Cardiac septum (tissue), 1 donor: ENCODE measurements around the gene KRTAP5-2. TPM values are rescaled to one million over a fixed set of nuclear protein-coding genes. Genes with fewer than 3 reads are reported as not detected.
"Not testable (repeated sequence)": the region's sequence is repeated elsewhere in the genome, so short reads cannot be mapped to it uniquely, and the experiment has no call there.

Source experiments
- DNase-seq: peaks from one replicate; pipeline ENCODE4 v3.0.0-alpha.2; 2020; ENCODE audit warnings: low spot score
- intact Hi-C: fragments of 100-400 bp; cut with DNase I; formaldehyde crosslinking; loops from one replicate; pipeline ENCODE4 v1.14.0; 2022
- total RNA-seq: library from RNA; stranded (reverse); fragmentation: NEBNext Ultra II Directional; extraction: Animal tissue kit (Norgen Biotek cat#: 25700); gene quantifications from one replicate; pipeline ENCODE4 v1.2.1, GENCODE V29; 2021
- donor health status: DM: no; HTN: no; CAD: no.

Gene KRTAP5-2
- total RNA-seq, 1 donor from 2014 or later = not detected

DNA sequence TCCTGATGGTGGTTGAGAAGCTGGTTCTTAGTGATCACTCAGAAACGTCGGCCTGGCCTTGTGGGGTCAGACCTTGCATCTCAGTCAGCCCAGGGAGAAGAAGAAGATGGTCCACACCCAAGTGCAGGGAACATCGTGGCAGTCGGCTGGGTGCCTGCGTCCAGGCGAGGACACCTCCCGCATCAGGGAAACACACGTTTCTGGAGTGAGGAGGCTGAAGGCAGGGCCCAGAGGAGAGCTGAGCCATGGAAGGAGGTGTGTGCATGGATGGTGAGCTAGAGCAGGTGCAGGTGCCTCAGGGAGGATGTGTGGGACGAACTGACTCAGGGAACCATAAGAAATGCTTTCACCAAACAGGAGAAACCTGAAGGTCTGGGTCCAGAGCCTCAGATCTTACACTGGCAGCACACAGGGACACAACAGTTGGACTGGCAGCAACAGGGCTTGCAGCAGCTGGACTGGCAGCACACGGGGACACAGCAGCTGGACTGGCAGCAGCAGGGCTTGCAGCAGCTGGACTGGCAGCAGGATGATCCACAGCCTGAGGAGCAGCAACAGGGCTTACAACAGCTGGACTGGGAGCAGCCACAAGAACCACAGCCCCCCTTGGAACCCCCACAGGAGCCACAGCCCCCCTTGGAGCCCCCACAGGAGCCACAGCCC is 632 bp downstream of the KRTAP5-2 start:
- DNase-seq = no peak
- intact Hi-C loops = no loop called here

- DNase-seq, intact Hi-C loops: not testable (repeated sequence)
These were observed 1.4 kb downstream of the KRTAP5-2 start for GRCh38 chr11:1596576-1597121.

GRCh38 chr11:1595994-1596575 is 2.0 kb downstream of the KRTAP5-2 start:
- DNase-seq, intact Hi-C loops: not testable (repeated sequence)

DNA sequence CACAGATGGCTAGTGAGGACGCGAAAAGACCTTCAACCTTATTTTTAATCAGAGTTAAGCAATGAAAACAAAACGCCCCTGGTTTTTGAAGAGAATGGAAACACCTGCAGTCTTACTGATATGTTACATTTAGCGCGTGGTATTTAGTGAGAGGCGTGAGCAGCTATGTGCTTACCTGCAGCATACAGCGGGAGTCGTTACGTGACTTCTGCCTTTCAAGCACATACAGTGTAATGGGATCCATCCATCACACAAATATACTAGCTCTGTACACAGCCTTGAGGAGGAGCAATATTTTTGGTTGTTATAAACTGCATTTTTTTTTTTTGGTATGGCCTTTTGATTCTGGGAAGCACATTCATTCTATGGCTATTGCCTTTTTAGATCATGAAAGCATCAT is 5.5 kb downstream of the KRTAP5-2 start:
- intact Hi-C loops = no loop called here
- no peak for DNase-seq

- no peak for DNase-seq
- intact Hi-C loops = no loop called here
These were observed 8.1 kb downstream of the KRTAP5-2 start for GRCh38 chr11:1589996-1590395.

DNA sequence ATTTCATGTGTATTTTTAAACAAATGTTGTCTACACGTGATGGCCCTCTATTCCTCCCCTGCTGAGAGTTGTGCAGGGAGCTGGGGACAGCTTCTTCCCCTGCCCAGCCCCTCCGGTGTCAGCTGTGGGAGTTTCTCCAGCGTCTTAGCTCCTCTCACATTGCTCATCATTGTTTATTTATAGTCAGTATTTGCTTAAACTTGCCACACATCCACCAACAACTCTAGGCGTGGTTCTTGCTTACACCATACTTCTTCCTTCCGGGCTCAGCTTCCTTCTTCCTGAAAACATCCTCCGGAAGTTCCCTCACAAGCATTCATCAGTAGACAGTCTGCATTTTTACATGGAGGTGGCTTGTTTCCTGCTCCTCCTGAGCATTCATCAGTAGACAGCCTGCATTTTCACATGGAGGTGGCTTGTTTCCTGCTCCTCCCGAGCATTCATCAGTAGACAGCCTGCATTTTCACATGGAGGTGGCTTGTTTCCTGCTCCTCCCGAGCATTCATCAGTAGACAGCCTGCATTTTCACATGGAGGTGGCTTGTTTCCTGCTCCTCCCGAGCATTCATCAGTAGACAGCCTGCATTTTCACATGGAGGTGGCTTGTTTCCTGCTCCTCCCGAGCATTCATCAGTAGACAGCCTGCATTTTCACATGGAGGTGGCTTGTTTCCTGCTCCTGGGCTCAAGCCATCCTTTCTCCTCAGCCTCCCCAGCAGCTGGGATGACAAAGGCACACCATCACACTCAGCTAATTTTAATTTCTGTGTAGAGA is 8.7 kb downstream of the KRTAP5-2 start:
- DNase-seq, intact Hi-C loops: not testable (repeated sequence)

DNA sequence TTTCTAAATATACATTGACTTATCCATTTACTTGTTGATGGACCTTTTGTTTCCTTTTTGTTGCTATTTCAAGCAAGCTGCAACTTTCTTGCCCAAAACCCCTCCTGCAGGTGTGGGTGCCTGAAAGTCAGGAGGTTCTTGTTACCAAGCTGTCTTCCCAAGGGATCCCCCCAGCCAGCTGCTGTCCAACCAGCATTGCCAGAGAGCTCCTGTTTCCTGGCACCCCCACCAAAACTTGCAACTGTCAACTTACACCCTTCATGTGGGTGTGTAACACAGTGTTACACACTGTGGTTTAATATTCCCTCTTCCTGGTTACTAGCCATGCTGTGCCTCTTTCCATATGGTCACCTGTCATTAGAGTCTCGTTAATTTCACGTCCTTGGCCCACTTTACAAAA is 11.4 kb downstream of the KRTAP5-2 start:
- DNase-seq = no peak
- intact Hi-C loops = no loop called here

- intact Hi-C loops, DNase-seq: not testable (repeated sequence)
These were observed 13.3 kb downstream of the KRTAP5-2 start, which contains the start of gene KRTAP5-1 for GRCh38 chr11:1584661-1585370. KRTAP5-1 (minus strand) TSS chr11:1585283; CDS start chr11:1585249, 34 bp downstream.

GRCh38 chr11:1582909-1583308 is 15.2 kb downstream of the KRTAP5-2 start:
- intact Hi-C loops, DNase-seq: not testable (repeated sequence)

DNA sequence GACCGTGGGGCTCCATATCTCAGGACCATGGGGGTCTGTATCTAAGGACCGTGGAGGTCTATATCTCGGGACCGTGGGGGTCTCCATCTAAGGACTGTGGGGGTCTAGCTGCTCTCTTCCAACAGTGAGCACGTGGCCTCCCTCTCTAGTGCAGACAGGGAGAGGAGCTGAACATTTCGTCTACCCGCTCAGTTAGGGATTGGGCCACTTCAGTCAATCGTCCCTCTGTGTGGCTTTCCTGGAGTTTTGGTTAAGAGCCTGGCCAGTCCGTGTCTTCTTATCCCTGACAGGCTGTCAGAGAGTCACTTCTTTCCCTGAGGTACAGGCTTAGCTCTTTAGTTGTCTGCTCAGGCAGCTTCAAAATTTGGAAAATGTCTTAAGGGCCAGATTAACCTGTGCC is 16.1 kb downstream of the KRTAP5-2 start:
- intact Hi-C loops = no loop called here
- DNase-seq = no peak

GRCh38 chr11:1576825-1577224 is 21.3 kb downstream of the KRTAP5-2 start:
- intact Hi-C loops = no loop called here
- DNase-seq = no peak

DNA sequence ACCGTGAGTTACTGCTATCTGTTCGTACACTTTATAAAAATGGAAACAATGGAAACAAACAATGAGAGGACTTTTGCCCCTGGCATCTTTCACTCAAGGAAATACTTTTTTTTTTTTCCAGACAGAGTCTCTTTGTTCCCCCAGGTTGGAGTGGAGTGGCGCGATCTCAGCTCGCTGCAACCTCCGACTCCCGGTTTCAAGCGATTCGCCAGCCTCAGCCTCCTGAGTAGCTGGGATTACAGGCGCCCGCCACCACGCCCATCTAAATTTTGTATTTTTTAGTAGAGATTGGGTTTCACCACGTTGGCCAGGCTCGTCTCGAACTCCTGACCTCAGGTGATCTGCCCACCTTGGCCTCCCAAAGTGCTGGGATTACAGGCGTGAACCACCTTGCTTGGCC is 22.3 kb downstream of the KRTAP5-2 start:
- DNase-seq, intact Hi-C loops: not testable (repeated sequence)

GRCh38 chr11:1574933-1575242 is 23.2 kb downstream of the KRTAP5-2 start:
- intact Hi-C loops = loop anchor here (1.0 to 5.0 kb wide), 2 partner anchors 29 to 38 kb away; no protein-coding TSS in a partner anchor
- DNase-seq = no peak

- intact Hi-C loops = loop anchor here (1.0 to 5.0 kb wide), 2 partner anchors 28 to 37 kb away; no protein-coding TSS in a partner anchor
- no peak for DNase-seq
These were observed 23.7 kb downstream of the KRTAP5-2 start for GRCh38 chr11:1574238-1574932.

DNA sequence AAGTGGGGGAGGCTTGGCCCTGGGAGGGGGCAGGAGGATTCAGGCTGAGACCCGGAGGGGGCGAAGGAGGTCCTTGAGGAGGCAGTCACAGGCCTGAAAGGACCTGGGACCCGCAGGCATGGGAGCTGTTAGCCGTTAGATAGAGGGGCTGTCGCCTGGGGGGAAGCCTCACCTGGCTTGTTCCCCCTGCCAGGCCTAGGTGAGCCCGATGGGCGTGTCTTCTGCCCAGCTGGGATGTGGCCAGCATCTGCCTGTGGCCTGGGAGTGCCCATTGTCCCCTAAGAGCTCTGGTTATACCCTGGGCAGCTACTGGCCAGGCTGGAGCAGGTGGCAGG is 24.2 kb downstream of the KRTAP5-2 start:
- no peak for DNase-seq
- intact Hi-C loops = loop anchor here (1.0 to 5.0 kb wide), 2 partner anchors 28 to 37 kb away; no protein-coding TSS in a partner anchor

GRCh38 chr11:1573077-1573902 is 24.8 kb downstream of the KRTAP5-2 start:
- intact Hi-C loops = loop anchor here (5.0 kb wide), 1 partner anchor 36 kb away; no protein-coding TSS in a partner anchor
- no peak for DNase-seq

DNA sequence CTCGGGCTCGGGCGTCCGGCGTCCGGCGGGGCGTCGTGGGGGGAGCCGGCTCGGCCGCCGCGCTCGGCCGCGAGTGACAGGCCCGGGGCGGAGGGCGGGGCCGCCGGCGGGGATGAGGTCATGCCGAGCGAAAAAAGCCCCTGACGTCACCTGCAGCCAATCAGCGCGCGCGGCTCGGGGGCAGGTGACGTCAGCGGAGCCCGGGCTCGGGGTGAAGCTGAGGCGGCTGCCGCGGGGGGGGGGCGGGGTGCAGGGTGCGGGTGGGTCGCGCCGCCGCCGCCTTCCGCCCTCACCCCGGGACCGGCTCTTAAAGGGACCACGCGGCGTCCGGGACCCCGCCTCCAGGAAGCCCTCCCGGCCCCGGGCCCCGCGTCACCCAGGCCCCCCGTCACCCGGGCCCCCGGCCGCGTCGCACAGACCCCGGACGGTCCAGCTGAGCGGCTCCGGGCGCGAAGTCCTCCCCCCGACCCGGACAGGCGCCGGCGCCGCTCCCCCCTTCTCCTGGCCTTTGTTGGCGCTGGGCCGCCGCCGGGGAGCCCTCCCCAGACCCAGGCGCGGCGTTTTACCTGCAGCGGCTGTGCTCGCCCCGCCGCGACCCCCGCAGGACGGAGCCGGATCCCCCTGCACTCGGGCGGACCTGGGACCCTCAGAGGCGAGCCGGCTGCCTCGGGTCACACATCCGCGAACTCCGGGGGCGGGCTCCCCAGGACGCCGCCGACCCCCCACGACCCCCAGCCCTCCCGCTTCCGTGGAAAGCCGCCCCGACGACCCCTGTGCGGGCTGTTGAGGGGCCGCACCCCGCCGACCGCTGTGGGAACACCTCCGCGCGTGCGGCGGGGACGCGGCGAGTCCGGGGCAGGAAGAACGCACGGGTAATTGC is 25.7 kb downstream of the KRTAP5-2 start, which contains the start of gene DUSP8:
DUSP8 (minus strand) TSS at position 75 of the 880 bp plus-strand sequence. CDS start 6,445 bp downstream, outside the sequence.
- intact Hi-C loops = loop anchor here (5.0 kb wide), 1 partner anchor 35 kb away; no protein-coding TSS in a partner anchor

More for the DNA sequence above, 25.7 kb downstream of the KRTAP5-2 start, which contains the start of gene DUSP8:
- peak; percentile 95 for DNase-seq
